ENCODE results near the gene CCNYL1. TPM values are rescaled to one million over a fixed set of nuclear protein-coding genes. Genes with fewer than 3 reads are reported as not detected.

The CCNYL1 gene
- total RNA-seq, 6 donors from 2014 or later = 10.9 to 27.0 (median 19.2) TPM

- no peaks in the 10 kb centered on the region for H3K9me3 ChIP-seq
- 47 to 48% methylated on average over 6 of the region's 6 CpGs for WGBS, 2 donors
- H3K4me1 ChIP-seq = peaks cover 9 to 40% (median 23%) of the 10 kb centered on the region in 4 donors
- H3K27me3 ChIP-seq = no peaks in the 10 kb centered on the region
- no peak for ATAC-seq (ENCODE audit: low FRiP score in 2 of 2)
- H3K4me3 ChIP-seq = no peak overlapping the region
- no peaks in the 10 kb centered on the region for H3K36me3 ChIP-seq
- peak overlapping the region in 3 of 4 donors; percentile 35 to 79 (median 63) for H3K27ac ChIP-seq
- TF ChIP-seq EP300 (IDR thresholded peaks at IDR 0.05) = no peak
- no peak for TF ChIP-seq POLR2A (IDR thresholded peaks at IDR 0.05)
- TF ChIP-seq CTCF (IDR thresholded peaks at IDR 0.05) = no peak
- no peak for TF ChIP-seq POLR2AphosphoS5 (IDR thresholded peaks at IDR 0.05)
- no peak for DNase-seq
Measured at GRCh38 chr2:207791579-207792243, 80.3 kb downstream of the CCNYL1 start.

- WGBS, 2 donors = 32 to 43% methylated on average over 5 to 6 of the region's 6 CpGs
- ATAC-seq (ENCODE audit: low FRiP score in 2 of 2) = peak in 1 of 2 donors; percentile 73
- H3K4me1 ChIP-seq = peaks cover 9 to 39% (median 26%) of the 10 kb centered on the region in 4 donors
- DNase-seq = peak in 1 of 2 donors; percentile 36
- TF ChIP-seq POLR2A (IDR thresholded peaks at IDR 0.05) (peak in 1 of 4 donors; percentile 23), POLR2AphosphoS5 (IDR thresholded peaks at IDR 0.05) (no peak)
- H3K4me3 ChIP-seq = no peak overlapping the region
- H3K27ac ChIP-seq = peak overlapping the region in 3 of 4 donors; percentile 63 to 79 (median 66)
- H3K36me3 ChIP-seq = no peaks in the 10 kb centered on the region
- no peaks in the 10 kb centered on the region for H3K27me3 ChIP-seq
- no peaks in the 10 kb centered on the region for H3K9me3 ChIP-seq
Measured at GRCh38 chr2:207792244-207792785, 80.9 kb downstream of the CCNYL1 start.

GRCh38 chr2:207796585-207797350, 85.3 kb downstream of the CCNYL1 start:
- Histone ChIP-seq H3K27me3 (no peaks in the 10 kb centered on the region), H3K36me3 (no peaks in the 10 kb centered on the region), H3K27ac (peak overlapping the region; percentile 68 to 83 (median 76)), H3K4me1 (peaks cover 6 to 39% (median 21%) of the 10 kb centered on the region in 4 donors), H3K9me3 (no peaks in the 10 kb centered on the region), H3K4me3 (no peak overlapping the region)
- 52 to 60% methylated on average over 5 to 8 of the region's 8 CpGs for WGBS, 2 donors
- peak in 1 of 2 donors; percentile 6 for TF ChIP-seq POLR2AphosphoS5 (IDR thresholded peaks at IDR 0.05)
- peak in 1 of 4 donors; percentile 61 for TF ChIP-seq EP300 (IDR thresholded peaks at IDR 0.05)
- TF ChIP-seq CTCF (IDR thresholded peaks at IDR 0.05) = peak in 2 of 6 experiments; percentile 15 to 37
- no peak for TF ChIP-seq POLR2A (IDR thresholded peaks at IDR 0.05)
- DNase-seq (peak in 1 of 2 donors; percentile 93), ATAC-seq (ENCODE audit: low FRiP score in 2 of 2) (peak; percentile 65 to 95)

GRCh38 chr2:207801259-207801658, 89.8 kb downstream of the CCNYL1 start:
- no peak for DNase-seq
- Histone ChIP-seq H3K36me3 (no peaks in the 10 kb centered on the region), H3K4me1 (peaks cover 0 to 13% (median 5%) of the 10 kb centered on the region in 4 donors), H3K4me3 (no peak overlapping the region), H3K27me3 (no peaks in the 10 kb centered on the region), H3K9me3 (no peaks in the 10 kb centered on the region), H3K27ac (no peak overlapping the region)
- TF ChIP-seq EP300 (IDR thresholded peaks at IDR 0.05) (no peak), POLR2AphosphoS5 (IDR thresholded peaks at IDR 0.05) (no peak), POLR2A (IDR thresholded peaks at IDR 0.05) (no peak), CTCF (IDR thresholded peaks at IDR 0.05) (no peak)
- 21 to 23% methylated on average over 3 of the region's 3 CpGs for WGBS, 2 donors
- no peak for ATAC-seq (ENCODE audit: low FRiP score in 2 of 2)

- Histone ChIP-seq H3K27ac (no peak overlapping the region), H3K9me3 (no peaks in the 10 kb centered on the region), H3K4me3 (no peak overlapping the region), H3K27me3 (no peaks in the 10 kb centered on the region), H3K4me1 (peaks cover 0 to 6% (median 2%) of the 10 kb centered on the region in 4 donors), H3K36me3 (no peaks in the 10 kb centered on the region)
- DNase-seq (no peak), ATAC-seq (ENCODE audit: low FRiP score in 2 of 2) (no peak)
- WGBS, 2 donors = 75 to 76% methylated on average over 6 of the region's 6 CpGs
- TF ChIP-seq POLR2A (IDR thresholded peaks at IDR 0.05) (no peak), EP300 (IDR thresholded peaks at IDR 0.05) (no peak), POLR2AphosphoS5 (IDR thresholded peaks at IDR 0.05) (no peak)
Measured at GRCh38 chr2:207802650-207803049, 91.2 kb downstream of the CCNYL1 start.

Small RNA genes within 50 kb of the gene (small RNA-seq; reads per million reads assigned to genes)
- 0 reads per million in 4 donors for gene RF00019
- 0 reads per million in 4 donors for gene RNU6-664P

Other genes starting within 250 kb of the CCNYL1 start
- 10 to 100 TPM; 15.7 to 75.5 (median 41.8) TPM for gene CREB1, start 181.7 kb upstream of the CCNYL1 start, total RNA-seq
- 10 to 100 TPM in 5 of 6 donors, 1 to 10 TPM in 1; 6.7 to 29.2 (median 13.5) TPM for gene METTL21A, start 86.2 kb upstream of the CCNYL1 start, total RNA-seq
- gene FZD5, start 58.3 kb downstream of the CCNYL1 start, total RNA-seq = 10 to 100 TPM; 30.5 to 69.2 (median 43.7) TPM